GM18870 (cell line): ENCODE data around the gene C11orf65.
"Not testable (repeated sequence)": the region's sequence is repeated elsewhere in the genome, so short reads cannot be mapped to it uniquely, and the experiment has no call there.

Experiments used
- ATAC-seq: cut with Tn5 transposase; IDR thresholded peaks from one replicate; pipeline ENCODE4 v1.9.1; 2021; ENCODE audit warnings: moderate library complexity; ENCODE audit not compliant: unreplicated experiment

Gene C11orf65

DNA sequence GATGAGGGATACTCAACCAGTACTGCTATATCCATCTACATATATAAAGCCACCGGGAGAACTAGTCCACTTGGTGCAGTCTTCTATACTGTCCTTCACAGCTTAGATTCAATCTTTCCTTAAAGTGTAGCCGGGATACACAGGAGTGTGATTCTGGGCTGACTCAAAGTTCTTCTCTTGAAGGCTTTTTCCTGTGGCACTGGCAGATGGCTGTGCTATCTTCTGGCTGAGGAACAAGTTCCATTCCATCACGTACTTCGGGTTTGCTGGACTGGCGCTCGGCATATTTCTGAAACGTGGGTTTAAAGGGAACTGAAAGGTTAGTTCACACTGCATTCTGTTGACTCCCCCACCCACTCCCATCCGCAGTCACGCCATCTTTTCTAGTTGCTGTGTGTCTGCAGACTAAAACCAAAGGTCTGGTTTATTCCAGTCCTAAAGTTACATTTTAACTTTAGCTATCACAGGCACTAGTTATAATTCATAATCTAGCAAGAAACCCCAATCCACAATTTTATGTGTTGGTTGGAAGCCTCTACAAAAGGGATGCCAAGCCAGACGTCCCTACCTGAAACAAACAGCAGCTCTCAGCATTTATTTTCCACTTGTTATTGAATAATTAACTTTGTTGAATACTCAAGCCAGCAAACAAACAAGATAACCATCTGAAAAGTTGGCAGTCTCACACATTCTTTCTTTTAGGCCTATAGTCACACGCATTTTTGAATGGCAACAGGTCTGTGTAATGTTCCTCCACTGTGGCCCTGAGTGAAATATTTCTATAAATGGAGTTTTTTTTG lies 7.5 kb upstream of the C11orf65 start:
- ATAC-seq: no peak

DNA sequence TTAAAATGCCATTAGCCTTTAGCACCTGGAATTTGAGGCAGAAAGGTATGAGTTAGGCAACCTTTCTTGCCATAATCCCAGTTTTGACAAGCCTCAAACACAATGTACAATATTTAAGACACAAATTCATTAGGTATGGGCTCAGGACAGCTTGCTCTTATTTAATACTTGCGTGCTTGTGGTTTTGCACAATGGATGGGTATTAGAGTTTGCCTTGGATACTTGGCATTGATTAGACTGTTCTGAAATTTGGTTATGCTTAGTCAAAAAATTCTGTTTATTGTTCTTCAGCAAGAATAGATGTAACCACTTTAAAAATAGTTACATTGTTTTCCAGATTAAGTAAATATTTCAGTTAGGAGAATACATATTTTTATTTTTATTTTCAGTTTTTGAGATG lies 5.4 kb upstream of the C11orf65 start:
- ATAC-seq: no peak

DNA sequence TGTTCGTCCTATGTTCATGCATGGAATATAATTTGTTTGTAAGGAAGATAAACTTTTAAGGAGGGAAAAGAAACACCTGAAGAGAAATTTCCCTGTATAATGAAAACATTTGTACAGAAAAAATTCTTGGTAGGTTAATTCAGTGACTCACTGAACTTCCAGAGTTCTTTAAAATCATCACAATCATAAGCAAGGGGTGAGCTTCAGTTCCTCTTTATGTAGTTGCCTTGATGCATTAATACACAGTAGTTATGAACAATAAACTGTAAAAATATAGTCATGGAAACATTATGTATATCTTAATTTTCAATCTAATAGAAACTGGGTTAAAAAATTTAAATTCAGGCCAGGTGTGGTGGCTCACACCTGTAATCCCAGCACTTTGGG lies 1.1 kb upstream of the C11orf65 start:
- no peak for ATAC-seq

- no peak for ATAC-seq
Observed at GRCh38 chr11:108466405-108466804, 924 bp downstream of the C11orf65 start.

GRCh38 chr11:108453207-108453835 lies 14.0 kb downstream of the C11orf65 start:
- ATAC-seq: no peak

GRCh38 chr11:108441445-108441844 lies 25.9 kb downstream of the C11orf65 start:
- not testable (repeated sequence) for ATAC-seq

DNA sequence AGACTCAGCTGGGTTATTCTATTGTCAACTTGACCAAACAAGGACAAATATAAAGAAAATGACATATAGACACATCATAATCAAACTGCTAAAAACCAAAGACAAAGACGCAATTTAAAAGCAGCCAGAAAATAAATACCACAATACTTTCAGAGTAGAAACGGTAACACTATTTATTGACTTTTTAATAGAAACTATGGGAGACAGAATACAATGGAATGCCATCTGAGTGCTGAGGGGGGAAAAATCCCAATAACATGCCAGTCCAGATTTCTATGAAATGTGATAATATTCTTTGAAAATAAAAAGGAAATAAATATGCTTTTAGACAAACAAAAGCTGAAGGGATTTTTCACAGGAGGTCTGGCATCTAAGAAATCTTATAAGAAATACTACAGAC lies 30.7 kb downstream of the C11orf65 start:
- ATAC-seq: no peak

DNA sequence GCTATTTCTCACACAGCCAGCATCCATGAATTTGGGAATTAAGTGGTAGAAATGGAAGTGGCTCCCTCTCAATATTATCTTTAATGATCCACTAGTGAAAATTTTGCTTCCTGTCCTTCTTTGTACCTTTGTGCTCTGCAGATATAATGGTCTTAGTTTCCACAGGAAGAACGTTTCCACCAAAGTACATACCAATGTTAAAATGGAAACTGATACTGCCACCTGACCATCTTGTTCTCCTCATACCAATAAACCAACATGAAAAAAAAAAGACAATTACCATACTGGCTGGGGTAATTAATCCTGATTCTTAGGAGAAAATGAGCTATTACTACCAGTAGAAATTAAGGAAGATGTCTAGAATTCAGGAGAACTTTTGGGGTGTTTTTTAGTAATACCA lies 32.3 kb downstream of the C11orf65 start:
- ATAC-seq: no peak

GRCh38 chr11:108432783-108433182 lies 34.5 kb downstream of the C11orf65 start:
- ATAC-seq: no peak

GRCh38 chr11:108431997-108432396 lies 35.3 kb downstream of the C11orf65 start:
- ATAC-seq: no peak

- ATAC-seq: no peak
Observed at GRCh38 chr11:108431370-108431769, 36.0 kb downstream of the C11orf65 start.

GRCh38 chr11:108417551-108417950 lies 49.8 kb downstream of the C11orf65 start:
- not testable (repeated sequence) for ATAC-seq

- ATAC-seq: no peak
Observed at GRCh38 chr11:108414958-108415357, 52.4 kb downstream of the C11orf65 start.

GRCh38 chr11:108405706-108406105 lies 61.6 kb downstream of the C11orf65 start:
- ATAC-seq: no peak

GRCh38 chr11:108403052-108403451 lies 64.3 kb downstream of the C11orf65 start:
- ATAC-seq: no peak

GRCh38 chr11:108402241-108402640 lies 65.1 kb downstream of the C11orf65 start:
- ATAC-seq: no peak

- ATAC-seq: no peak
Observed at GRCh38 chr11:108398439-108398838, 68.9 kb downstream of the C11orf65 start.

DNA sequence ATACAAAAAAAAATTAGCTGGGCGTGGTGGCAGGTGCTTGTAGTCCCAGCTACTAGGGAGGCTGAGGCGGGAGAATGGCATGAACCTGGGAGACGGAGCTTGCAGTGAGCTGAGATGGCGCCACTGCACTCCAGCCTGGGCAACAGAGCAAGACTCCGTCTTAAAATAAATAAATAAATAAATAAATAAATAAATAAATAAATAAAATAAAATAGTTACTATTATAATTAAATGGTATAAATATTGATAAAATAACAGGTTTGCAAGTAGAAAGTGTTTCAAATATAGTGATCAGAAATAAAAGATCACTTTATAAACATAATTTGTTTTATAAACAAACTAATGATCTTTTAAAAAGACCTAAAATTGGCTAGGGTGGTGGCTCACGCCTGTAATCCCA lies 70.7 kb downstream of the C11orf65 start:
- not testable (repeated sequence) for ATAC-seq

- no peak for ATAC-seq
Observed at GRCh38 chr11:108394744-108395284, 72.5 kb downstream of the C11orf65 start.

DNA sequence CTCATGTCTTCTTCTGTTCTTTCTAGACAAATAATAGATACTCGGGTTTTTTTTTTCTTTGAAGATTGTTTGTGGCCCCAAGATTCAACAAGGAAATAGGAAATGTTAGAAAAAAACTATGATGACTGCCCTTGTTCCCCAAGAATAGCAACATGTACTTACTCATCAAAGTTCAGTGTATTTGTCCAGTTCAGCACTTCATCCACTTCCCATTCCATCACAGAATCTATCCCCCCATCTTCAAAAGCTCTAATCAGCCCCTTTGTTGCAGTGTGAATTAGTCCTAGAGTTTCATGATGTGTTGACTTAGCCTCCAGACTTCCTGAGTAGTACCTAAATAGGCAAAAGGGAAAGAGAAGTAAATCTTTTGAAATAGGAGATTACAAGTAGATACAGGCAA lies 74.3 kb downstream of the C11orf65 start:
- no peak for ATAC-seq

GRCh38 chr11:108392353-108392752 lies 75.0 kb downstream of the C11orf65 start:
- no peak for ATAC-seq

GRCh38 chr11:108388576-108388975 lies 78.8 kb downstream of the C11orf65 start:
- ATAC-seq: no peak
